ENCODE data around the gene MOB3B.

MOB3B gene

GRCh38 chr9:27413511-27414219 is 115.9 kb downstream of the MOB3B start:
- DNase-seq = no peak

GRCh38 chr9:27412963-27413362 is 116.7 kb downstream of the MOB3B start:
- no peak for DNase-seq

DNA sequence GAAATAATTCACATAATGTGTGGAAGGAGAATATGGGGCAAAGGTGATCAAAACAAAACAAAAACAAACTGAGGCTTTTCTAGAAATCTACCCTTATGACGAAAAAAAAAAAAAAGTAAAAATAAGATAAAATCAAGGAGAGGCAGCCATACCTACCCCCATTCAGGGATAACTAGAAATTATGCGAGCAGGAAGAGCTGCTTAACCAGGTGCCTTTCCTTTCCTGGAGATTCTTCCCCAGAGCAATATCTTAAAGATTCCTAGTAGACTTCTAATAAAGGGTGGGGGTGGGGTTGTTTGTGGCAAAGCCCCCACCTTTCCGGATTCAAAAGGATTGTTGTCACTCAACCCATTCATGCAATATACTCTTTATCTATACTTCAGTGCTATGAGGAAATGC is 117.5 kb downstream of the MOB3B start:
- no peak for DNase-seq

GRCh38 chr9:27408482-27408881 is 121.1 kb downstream of the MOB3B start:
- no peak for DNase-seq

- DNase-seq = no peak
These were observed 121.6 kb downstream of the MOB3B start for GRCh38 chr9:27408001-27408400.

- DNase-seq = no peak
These were observed 122.1 kb downstream of the MOB3B start for GRCh38 chr9:27407491-27407890.

DNA sequence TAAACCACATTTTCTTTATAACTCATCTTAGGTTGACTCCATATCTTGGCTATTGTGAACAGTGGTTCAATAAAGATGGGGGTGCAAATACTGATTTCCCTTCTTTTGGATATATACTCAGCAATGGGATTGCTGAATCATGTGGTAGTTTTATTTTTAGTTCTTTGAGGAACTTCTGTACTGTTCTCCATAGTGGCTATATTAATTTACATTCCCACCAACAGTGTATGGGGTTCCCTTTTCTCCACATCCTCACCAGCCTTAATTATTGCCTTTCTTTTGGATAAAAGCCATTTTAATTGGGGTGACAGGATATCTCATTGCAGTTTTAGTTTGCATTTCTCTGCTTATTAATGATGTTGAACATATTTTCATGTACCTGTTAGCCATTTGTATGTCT is 125.0 kb downstream of the MOB3B start:
- no peak for DNase-seq

DNA sequence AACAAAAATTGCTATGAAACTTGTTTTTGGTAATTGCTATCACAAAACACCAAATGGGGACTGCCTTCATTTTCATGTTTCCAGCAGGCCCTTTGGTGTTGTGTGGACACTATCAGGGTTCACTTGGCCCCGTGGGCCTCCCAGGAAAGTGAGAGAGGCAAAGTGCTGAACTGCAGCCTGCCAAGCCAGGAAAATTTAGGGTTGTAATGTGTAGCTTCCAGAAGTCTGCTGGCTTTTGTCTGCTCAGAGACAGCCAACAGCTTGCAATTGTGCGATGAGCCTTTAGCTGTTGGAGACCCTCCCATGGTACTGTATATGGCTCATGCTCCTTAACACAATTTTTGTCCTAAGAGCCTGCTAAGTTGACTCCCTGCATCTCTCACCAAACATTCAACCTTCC is 127.0 kb downstream of the MOB3B start:
- no peak for DNase-seq

GRCh38 chr9:27400334-27400880 is 129.2 kb downstream of the MOB3B start:
- no peak for DNase-seq

GRCh38 chr9:27398982-27399653 is 130.5 kb downstream of the MOB3B start:
- DNase-seq = no peak

- no peak for DNase-seq
These were observed 133.1 kb downstream of the MOB3B start for GRCh38 chr9:27396495-27396894.

DNA sequence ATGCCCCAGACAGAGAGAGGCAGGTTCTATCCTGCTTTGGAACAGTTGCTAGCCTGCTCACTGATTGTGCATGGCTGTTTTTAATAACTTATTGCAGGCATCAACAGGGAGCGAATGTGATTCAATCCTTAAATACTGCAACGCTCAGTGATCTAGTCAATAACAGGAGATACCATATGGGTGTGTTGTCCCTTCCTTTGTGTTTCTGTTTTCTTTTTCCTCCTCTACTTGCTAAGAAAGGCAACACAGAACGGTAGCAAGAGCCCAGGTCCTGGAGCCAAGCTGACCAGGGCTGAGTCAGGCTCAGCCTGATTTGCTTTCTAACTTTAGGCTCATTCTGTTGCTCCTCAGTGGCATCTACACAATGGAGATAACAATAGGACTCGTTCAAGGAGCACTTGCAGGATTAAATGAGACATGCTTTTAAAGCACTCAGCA is 134.1 kb downstream of the MOB3B start:
- DNase-seq = no peak

GRCh38 chr9:27394826-27395201 is 134.8 kb downstream of the MOB3B start:
- DNase-seq = no peak

GRCh38 chr9:27394154-27394825 is 135.3 kb downstream of the MOB3B start:
- no peak for DNase-seq

DNA sequence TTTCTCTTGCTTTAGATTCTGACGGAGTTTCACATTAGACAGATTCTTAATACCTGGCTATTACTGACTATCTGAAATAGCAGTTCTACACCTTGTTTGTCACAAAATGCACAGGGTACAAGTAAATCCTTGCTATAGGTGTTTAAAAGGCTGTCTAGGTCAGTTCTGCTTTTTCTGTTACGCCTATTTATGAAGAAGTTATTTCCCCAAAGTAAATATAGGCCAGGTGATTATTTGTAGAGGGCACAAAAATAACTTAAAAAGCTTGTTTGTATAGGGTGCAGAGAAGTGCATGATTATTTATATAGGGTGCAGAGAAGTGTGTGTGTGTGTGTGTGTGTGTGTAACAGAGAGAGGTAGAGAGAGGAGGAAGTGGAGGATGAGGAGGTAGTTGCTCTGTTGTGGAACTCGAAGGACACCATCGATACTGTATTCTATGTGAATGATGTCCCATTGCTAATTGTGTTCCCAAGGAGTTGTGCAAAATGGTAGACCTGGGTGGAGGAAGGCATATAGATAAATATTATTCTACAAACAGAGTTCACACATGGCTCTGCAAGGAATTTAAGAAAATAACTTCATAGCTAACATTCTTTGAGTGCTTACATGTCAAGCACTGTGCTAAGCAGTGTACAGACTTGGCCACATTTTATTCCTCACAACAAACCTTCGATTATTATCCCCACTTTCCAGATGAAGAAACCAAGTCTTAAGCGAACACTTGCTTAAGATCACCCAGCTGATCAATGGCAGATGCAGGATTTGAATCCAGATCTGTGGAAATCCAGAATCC is 136.4 kb downstream of the MOB3B start:
- DNase-seq = no peak

GRCh38 chr9:27392451-27392850 is 137.2 kb downstream of the MOB3B start:
- no peak for DNase-seq

GRCh38 chr9:27391040-27391895 is 138.3 kb downstream of the MOB3B start:
- no peak for DNase-seq

DNA sequence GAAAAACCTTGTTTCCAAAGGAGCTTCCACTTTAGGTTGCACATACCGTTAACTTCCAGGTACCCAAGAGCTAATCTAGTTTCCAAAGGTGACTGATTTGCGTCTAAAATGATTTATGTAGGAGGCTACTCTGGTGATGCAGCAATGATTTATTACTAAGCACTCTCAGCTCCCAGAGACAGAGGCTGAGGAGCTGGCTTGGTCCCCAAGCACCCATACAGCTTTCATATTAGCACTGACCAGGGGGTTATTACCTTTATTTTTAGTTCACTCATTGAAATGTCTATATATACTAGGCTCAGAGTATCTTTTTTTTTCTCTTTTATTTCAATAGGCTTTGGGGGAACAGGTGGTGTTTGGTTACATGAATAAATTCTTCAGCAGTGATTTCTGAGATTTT is 141.5 kb downstream of the MOB3B start:
- DNase-seq = no peak

DNA sequence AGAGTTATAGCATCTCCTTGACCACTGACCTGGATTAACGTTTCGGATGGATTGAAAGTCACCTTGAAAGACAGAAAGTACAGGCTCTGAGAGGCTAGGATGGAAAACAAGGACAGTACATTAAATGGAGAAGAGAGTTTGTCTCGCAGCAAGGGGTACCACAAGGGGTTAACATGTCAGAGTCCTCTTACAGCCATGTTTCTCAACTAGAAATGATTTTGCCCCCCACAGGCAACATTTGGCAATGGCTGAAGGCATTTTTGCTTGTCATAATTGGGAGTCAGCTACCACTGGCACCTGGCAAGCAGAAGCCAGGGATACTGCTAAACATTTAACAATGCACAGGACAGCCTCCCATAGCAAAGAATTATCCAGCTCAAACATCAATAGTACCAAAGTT is 141.9 kb downstream of the MOB3B start:
- no peak for DNase-seq

- no peak for DNase-seq
These were observed 143.0 kb downstream of the MOB3B start for GRCh38 chr9:27386571-27387091.

DNA sequence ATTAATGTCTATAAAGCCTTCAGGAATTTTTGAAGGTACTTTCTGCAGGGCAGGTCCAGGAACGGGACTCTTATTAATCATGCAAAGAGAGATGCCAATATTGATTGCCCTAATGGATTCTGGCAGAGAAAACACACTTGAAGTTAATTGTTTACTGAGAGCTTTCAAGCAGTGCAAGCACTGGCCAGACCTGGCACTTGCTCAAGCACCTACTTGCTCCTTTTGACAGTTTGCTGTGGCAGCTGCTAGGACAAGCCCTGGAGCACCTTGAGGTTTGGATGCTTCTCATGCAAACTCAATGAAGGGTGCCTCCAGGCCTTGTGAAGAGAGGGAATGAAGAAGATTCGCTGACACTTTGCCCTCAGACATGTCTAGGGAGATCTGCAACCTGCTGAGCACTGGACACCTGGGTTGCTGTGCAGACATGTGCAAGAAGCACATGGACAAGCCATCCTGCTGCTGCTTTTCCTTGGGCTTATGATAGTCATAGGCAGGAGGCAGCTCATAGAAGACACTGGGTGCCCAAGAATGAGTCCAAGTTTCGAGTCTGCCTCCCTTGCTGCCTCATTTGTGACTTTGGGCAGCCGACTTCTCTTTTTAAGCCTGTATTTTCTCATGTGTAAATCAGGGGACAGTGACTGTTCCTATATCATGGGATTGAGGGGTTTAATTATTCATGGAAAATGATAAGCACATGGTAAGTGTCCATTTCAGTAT is 143.8 kb downstream of the MOB3B start:
- DNase-seq = no peak
